ENCODE results near the gene PLA2G1B.

- TF ChIP-seq CTCF (IDR thresholded peaks at IDR 0.05) (no peak), POLR2A (IDR thresholded peaks at IDR 0.05) (no peak)
These were observed 26.2 kb upstream of the PLA2G1B start for GRCh38 chr12:120353556-120354317.
